ENCODE measurements around the gene ARHGAP22.

ARHGAP22 gene

GRCh38 chr10:48474765-48475365 lies 130.0 kb downstream of the ARHGAP22 start:
- DNase-seq: no peak

- no peak for DNase-seq
Measured at GRCh38 chr10:48473704-48474103, 131.2 kb downstream of the ARHGAP22 start.

DNA sequence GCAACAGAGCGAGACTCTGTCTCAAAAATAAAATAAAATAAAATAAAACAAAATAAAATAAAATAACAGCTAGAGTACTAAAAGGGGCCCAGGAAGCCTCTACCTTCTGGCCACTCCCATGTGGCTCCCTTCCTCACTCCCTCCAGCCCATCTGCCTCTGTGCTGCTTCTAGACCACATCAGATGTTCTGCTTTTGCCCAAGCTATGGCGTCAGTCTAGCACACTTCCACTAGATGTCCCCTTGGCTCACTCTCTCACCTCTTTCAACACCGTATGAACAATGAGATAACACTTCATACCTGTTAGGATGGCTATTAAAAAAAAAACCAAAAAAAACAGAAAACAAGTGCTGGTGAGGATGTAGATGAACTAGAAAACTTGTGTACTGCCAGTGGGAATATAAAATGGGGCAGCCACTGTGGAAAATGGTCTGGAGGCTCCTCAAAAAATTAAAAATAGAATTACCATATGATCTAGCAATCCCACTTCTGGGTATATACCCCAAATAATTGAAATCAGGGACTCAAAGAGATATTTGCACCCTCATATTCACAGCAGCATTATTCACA lies 132.3 kb downstream of the ARHGAP22 start:
- no peak for DNase-seq

DNA sequence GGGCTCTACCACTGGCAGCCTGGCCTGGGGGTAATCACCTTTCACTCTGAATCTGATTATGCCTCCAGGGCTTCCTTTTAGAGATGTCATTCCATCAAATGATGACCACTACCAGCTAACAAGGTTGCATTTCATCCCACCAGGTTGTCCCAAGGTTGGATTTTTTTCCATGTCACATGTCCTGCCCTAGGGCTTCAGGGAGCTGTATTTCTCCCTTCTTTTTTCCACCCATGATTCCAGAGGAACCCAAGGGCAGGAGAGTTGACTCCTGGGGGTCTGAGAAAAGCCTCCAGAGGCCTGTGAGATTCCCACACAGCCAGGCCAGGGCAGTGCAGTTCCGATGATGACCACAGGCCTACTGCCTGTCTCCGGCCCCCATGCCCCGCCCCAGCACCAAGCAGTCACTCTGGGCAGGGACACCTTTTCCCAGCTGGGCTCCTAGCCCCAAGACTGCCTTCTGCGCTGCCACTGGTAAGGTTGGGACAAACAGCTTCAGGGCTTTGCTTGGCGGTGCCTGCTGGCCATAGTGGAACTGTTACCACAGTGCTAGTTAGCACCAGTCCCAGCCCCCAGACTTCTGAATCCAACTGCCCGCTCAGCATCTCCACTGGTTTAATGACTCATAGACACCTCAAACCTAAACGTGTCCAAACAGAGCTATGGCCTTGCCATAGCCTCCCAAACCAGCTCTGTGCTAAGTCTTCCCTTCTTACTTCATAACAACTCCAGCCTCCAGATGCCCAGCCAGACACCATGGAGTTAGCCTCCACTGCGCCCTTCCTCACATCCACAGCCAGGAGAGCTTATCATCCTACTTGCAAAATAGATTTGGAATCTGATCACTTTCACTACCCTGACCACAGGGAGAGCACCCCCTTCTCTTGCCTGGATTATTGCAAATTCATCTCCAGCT lies 133.7 kb downstream of the ARHGAP22 start:
- no peak for DNase-seq

DNA sequence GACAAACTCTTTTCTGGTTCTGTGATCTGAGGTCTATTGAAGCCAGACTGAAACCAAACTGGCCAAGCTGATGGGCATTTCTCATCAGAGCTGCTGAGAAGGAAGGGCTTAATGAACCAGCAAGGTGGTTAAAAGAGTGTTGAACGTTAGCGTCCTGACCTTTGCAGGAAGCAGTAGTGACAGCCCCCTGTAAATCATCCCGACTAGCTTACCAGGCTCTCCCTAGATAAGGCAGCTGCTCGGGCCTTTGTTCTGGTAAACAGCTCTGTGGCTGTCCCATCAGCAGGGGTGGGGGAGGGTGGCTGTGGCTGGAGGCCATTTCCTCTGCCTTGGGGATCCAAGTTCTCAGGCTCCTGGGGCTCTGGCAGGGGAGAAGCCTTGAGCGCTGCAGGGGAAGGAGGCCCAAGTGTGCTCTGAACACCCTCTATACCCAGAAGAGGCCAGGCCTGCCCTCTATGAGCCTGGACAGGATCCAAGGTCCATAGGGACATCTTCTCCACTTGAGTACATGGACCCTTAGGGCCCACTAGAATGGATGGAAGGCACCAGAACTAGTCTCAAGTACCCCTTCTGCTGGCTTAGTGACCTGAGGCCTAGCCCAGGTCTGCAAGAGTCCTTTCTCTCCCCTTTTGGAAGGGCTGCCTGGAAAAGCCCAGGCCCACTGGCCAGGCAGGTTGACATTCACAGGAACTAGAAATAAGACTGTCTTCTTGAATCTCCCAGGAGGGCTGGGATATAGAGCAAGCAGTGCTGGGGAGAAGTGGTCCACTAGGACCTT lies 134.6 kb downstream of the ARHGAP22 start:
- no peak for DNase-seq

DNA sequence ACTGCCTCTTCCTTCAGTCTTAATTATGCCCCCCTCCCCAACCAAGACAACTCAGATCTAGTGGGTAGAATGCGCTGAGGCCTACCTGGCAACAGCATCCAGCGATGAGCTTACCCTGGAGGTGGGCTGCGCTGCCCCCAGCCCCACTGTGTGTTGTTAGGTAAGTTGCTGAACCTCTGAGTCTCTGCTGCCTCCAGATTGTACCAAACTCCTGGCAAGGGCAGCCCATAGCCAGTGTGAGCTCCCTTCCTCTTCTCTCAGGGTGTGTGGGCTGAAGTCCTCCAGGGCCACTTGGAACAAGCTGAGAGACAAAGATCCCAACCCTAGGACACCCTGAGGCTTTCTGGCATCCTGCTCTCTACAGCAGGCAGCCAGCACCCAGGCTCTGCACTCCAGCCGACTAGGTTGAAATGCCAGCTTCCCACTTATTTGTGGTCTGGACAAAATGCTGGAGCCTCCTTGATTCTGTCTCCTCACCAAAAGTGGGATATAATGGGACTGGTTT lies 135.3 kb downstream of the ARHGAP22 start:
- DNase-seq: no peak

DNA sequence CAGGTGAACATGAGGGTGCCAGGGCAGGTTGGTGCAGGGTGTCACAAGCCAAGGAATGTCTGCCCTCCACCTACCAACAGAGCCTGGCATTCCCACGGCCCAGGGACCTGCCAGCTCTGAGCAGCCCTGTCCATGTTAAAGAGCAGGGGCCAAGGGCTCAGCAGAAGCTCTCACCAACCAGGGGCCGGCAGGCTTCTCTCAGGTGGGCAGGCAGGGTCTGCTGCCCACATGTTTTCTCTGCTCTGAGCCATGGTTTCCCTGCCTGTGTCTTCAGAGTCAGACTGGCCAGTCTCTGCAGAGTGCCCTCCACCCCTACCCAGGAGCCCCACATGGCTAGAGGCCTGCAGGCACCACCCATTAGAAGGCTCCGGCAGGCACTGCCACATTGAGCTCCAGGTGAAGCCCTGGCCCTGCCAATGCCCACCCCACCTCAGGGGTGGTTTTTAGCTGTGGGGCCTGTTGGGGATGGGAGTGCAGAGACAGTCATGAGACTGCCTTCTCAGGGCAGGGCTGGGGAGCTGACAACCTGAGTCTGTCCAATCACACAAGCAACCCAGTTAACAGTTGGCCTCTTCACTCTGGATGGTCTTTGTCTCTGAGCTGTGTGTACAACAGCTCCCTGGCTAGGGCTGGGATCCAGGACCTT lies 135.9 kb downstream of the ARHGAP22 start:
- DNase-seq: no peak

- no peak for DNase-seq
Measured at GRCh38 chr10:48468130-48468790, 136.6 kb downstream of the ARHGAP22 start.

GRCh38 chr10:48467669-48468068 lies 137.2 kb downstream of the ARHGAP22 start:
- no peak for DNase-seq

GRCh38 chr10:48466611-48467240 lies 138.1 kb downstream of the ARHGAP22 start:
- DNase-seq: no peak

GRCh38 chr10:48465860-48466521 lies 138.9 kb downstream of the ARHGAP22 start:
- DNase-seq: no peak

- no peak for DNase-seq
Measured at GRCh38 chr10:48464871-48465736, 139.8 kb downstream of the ARHGAP22 start.

DNA sequence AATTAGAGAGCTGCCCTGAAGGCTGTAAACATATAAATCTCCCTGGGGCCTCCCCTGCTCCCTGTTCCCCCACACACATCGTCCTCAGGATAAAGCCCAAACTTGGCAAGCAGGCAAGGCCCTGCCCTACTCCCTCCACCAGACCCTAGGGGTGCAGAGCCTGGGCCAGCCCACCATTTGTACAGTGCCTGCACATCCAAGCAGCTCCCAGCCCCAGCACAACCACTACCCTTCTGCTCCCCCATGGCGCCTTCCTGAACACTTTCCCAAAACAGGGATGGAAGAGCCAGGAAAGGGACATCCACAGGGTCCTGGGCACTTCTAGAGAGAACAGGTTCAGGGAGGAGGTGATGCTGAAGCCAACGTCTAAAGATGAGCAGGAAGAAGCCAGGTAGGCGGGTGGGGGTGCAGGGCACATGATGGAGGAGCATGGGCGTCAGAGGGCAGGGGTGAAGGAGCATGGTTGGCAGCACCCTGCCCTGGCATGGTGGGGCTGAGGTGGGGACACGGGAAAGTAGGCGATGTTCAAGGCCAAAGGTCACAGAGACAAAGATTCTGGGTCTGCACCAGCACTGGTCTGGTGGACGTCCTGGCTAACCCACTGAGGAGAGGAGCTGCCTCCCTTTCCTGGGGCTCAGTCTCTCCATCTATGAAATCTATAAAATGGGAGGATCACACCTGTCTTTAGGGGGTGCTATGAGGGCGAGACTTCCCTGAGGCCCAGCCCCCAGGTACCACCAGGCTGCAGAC lies 140.6 kb downstream of the ARHGAP22 start:
- DNase-seq: no peak

DNA sequence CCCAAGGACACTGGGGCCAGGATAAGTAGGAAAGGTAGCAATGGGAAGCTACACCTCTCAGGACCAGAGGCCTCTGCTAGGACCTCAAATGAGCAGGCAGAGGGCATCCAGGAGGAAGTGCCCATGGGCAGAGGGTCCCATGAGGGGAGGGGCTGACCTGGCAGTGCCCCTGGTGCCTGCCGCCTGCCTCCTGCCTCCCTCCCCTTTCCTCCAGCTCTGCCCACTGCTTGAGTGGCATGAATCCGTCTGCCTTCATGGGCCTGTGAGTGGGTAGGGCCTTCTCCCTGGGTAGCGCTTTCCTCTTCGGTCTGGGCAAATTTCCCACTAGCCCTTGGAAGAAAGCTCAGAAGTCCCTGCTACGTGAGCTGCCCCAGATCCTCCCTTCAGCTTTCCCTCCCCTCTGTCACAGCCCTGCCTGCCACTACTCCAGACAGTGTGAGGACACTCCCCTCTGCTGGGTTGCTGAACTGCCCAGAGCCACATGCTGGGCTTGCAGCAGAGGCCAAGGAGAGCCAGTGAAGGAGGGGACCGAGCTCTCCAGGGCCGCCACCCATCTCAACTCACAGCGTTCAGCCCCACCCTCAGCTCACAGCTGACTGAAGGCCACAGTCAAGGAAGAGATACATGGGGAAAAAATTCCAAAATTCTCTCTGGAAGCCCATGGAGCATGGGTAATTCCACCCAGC lies 141.4 kb downstream of the ARHGAP22 start:
- no peak for DNase-seq

GRCh38 chr10:48462482-48463020 lies 142.3 kb downstream of the ARHGAP22 start:
- no peak for DNase-seq

DNA sequence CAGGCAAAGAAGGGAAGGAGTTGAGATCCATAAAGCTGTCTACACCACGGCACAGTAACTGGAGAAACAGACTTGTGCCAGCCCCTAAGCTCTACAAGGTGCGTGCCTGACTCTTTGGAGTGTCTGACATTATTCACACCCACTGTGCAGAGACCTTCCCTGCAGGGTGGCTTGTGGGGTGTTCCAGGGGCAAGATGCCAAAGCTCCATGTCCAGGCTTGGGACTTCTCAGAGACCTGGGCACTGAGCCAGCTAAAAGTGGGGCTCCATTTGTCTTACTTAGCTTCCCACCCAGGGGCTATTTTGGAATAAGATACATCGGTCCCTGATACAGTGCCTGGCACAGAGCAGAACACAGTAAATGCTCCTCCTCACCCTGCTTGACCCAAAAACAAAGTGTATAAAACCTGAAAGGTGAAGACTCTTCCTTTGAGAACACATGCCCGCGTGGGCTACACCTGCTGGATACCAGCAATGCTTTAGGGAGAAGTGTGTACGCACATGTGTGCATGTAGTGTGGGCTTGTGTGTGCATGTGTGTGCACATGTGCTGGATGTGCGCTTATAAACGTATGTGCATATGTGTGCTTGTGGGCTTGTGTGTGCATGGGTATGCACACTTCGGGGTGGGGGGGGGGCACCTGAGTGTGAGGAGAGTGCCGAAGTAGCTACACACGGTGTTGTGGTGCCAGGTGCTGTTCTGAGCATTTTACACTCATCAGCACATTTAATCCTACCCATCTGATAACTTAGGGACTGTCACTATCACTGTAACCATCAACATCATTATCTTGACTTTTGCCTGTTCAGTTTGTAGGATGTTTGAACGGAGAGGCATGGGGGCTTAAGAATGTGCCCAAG lies 143.0 kb downstream of the ARHGAP22 start:
- DNase-seq: no peak

GRCh38 chr10:48460182-48460581 lies 144.7 kb downstream of the ARHGAP22 start:
- no peak for DNase-seq

Measured in NCI-H2029 treated with DMSO at 0.1 percent for 48 hours (cell line).